ENCODE measurements around the gene GRIK4.

The GRIK4 gene

GRCh38 chr11:120499859-120500258, 11.7 kb upstream of the GRIK4 start:
- Histone ChIP-seq H3K27me3 (ENCODE audit: insufficient read depth, poor library complexity, severe bottlenecking) (peaks cover 15% of the 10 kb centered on the region), H3K4me3 (replicated peaks; ENCODE audit: insufficient read depth, low read length) (no peak overlapping the region), H3K27ac (replicated peaks) (no peak overlapping the region)
- no peak for DNase-seq (ENCODE audit: low read depth in 1 of 2, low spot score in 1 of 2)
- TF ChIP-seq CTCF (IDR thresholded peaks at IDR 0.05; ENCODE audit: insufficient read depth, low read length) (no peak), GABPA (IDR thresholded peaks at IDR 0.05; ENCODE audit: low read depth) (no peak), SPI1 (IDR thresholded peaks at IDR 0.05; ENCODE audit: borderline replicate concordance, low read depth) (no peak), POLR2AphosphoS5 (IDR thresholded peaks at IDR 0.05; ENCODE audit: low read depth) (no peak)
- TF ChIP-seq, protein P1, sequence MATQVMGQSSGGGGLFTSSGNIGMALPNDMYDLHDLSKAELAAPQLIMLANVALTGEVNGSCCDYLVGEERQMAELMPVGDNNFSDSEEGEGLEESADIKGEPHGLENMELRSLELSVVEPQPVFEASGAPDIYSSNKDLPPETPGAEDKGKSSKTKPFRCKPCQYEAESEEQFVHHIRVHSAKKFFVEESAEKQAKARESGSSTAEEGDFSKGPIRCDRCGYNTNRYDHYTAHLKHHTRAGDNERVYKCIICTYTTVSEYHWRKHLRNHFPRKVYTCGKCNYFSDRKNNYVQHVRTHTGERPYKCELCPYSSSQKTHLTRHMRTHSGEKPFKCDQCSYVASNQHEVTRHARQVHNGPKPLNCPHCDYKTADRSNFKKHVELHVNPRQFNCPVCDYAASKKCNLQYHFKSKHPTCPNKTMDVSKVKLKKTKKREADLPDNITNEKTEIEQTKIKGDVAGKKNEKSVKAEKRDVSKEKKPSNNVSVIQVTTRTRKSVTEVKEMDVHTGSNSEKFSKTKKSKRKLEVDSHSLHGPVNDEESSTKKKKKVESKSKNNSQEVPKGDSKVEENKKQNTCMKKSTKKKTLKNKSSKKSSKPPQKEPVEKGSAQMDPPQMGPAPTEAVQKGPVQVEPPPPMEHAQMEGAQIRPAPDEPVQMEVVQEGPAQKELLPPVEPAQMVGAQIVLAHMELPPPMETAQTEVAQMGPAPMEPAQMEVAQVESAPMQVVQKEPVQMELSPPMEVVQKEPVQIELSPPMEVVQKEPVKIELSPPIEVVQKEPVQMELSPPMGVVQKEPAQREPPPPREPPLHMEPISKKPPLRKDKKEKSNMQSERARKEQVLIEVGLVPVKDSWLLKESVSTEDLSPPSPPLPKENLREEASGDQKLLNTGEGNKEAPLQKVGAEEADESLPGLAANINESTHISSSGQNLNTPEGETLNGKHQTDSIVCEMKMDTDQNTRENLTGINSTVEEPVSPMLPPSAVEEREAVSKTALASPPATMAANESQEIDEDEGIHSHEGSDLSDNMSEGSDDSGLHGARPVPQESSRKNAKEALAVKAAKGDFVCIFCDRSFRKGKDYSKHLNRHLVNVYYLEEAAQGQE (IDR thresholded peaks at IDR 0.05; ENCODE audit: insufficient replicate concordance, low read depth): no peak

DNA sequence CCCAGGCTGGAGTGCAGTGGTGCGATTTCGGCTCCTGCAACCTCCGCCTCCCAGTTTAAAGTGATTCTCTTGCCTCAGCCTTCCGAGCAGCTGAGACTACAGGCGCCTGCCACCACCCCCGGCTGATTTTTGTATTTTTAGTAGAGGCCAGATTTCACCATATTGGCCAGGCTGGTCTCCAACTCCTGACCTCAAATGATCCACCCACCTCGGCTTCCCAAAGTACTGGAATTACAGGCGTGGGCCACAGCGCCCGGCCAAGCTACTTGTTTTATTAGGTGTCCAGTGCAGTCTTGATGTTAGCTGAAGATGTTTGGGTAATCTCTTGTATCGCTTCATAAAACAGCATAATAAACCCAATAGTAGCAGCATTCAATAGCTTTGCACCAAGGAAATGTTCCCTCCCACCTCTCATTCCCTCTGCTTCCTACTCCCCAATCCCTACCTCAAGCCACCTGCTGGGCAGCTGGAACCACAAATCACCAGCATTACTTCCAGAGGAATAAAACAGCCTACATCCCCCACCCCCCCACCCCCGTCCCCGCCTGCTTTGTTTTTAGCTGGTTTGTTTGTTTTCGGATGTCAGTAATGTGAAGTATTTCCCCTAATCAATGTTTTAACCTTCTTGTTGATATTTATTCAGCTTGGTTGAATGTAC, 11.0 kb upstream of the GRIK4 start:
- Histone ChIP-seq H3K4me3 (replicated peaks; ENCODE audit: insufficient read depth, low read length) (no peak overlapping the region), H3K27me3 (ENCODE audit: insufficient read depth, poor library complexity, severe bottlenecking) (peaks cover 15% of the 10 kb centered on the region), H3K27ac (replicated peaks) (no peak overlapping the region)
- DNase-seq (ENCODE audit: low read depth in 1 of 2, low spot score in 1 of 2): no peak
- TF ChIP-seq, protein P1 (IDR thresholded peaks at IDR 0.05; ENCODE audit: insufficient replicate concordance, low read depth): no peak
- no peak for TF ChIP-seq CTCF (IDR thresholded peaks at IDR 0.05; ENCODE audit: insufficient read depth, low read length)
- no peak for TF ChIP-seq POLR2AphosphoS5 (IDR thresholded peaks at IDR 0.05; ENCODE audit: low read depth)

DNA sequence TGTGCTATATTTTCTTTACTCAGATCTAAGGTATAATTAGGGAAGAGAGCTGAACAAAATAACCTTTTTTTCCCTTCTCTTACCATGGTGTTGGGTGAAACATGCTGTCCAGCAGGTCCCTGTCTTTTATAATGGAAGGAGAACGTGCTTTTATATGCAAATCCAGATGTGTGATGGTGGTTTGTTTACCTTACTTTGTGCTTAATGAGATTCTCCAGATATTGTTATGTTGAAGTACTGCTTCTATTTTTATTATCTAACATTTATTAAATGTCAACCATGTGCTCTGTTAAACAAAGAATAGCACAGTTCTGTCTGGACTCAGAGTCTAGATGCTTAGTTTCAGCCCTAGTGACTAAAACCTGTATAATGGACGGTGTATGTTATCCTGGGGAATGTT, 10.1 kb upstream of the GRIK4 start:
- Histone ChIP-seq H3K4me3 (replicated peaks; ENCODE audit: insufficient read depth, low read length) (no peak overlapping the region), H3K27me3 (ENCODE audit: insufficient read depth, poor library complexity, severe bottlenecking) (peaks cover 21% of the 10 kb centered on the region), H3K27ac (replicated peaks) (no peak overlapping the region)
- TF ChIP-seq CTCF (IDR thresholded peaks at IDR 0.05; ENCODE audit: insufficient read depth, low read length) (no peak), SPI1 (IDR thresholded peaks at IDR 0.05; ENCODE audit: borderline replicate concordance, low read depth) (no peak), POLR2AphosphoS5 (IDR thresholded peaks at IDR 0.05; ENCODE audit: low read depth) (no peak), GABPA (IDR thresholded peaks at IDR 0.05; ENCODE audit: low read depth) (no peak)
- TF ChIP-seq, protein P1 (IDR thresholded peaks at IDR 0.05; ENCODE audit: insufficient replicate concordance, low read depth): no peak
- DNase-seq (ENCODE audit: low read depth in 1 of 2, low spot score in 1 of 2): no peak
